ENCODE results near the gene NAPA.

DNA sequence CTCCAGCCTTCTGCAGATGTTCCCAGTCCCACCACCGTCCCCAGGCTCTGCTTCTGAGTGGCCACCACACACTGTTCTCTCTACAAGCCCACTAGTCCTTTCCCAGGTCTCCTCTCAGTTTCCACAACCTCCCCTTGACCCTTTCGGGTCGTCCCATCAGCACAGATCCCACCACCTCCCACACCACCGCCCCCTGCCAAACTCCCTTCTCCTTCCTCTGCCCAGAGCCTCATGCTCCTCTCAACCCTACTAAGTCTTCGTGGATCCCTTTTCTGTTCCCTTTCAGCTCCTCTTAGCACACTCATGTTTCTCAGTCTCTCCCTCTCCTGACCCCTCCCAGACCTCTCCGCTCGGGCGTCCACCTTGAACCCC, 1.9 kb downstream of the NAPA start:
- no peak for TF ChIP-seq POLR2A (IDR thresholded peaks at IDR 0.05)
- TF ChIP-seq, protein P1, sequence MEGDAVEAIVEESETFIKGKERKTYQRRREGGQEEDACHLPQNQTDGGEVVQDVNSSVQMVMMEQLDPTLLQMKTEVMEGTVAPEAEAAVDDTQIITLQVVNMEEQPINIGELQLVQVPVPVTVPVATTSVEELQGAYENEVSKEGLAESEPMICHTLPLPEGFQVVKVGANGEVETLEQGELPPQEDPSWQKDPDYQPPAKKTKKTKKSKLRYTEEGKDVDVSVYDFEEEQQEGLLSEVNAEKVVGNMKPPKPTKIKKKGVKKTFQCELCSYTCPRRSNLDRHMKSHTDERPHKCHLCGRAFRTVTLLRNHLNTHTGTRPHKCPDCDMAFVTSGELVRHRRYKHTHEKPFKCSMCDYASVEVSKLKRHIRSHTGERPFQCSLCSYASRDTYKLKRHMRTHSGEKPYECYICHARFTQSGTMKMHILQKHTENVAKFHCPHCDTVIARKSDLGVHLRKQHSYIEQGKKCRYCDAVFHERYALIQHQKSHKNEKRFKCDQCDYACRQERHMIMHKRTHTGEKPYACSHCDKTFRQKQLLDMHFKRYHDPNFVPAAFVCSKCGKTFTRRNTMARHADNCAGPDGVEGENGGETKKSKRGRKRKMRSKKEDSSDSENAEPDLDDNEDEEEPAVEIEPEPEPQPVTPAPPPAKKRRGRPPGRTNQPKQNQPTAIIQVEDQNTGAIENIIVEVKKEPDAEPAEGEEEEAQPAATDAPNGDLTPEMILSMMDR (IDR thresholded peaks at IDR 0.05), result no peak
